ENCODE measurements around the gene KLHL6. TPM values are rescaled to one million over a fixed set of nuclear protein-coding genes. Genes with fewer than 3 reads are reported as not detected.
A peak's percentile ranks its signal among the peaks of the same experiment; 100 is the strongest.

The KLHL6 gene
- total RNA-seq, 2 donors from 2014 or later = 0.41 to 1.4 TPM

DNA sequence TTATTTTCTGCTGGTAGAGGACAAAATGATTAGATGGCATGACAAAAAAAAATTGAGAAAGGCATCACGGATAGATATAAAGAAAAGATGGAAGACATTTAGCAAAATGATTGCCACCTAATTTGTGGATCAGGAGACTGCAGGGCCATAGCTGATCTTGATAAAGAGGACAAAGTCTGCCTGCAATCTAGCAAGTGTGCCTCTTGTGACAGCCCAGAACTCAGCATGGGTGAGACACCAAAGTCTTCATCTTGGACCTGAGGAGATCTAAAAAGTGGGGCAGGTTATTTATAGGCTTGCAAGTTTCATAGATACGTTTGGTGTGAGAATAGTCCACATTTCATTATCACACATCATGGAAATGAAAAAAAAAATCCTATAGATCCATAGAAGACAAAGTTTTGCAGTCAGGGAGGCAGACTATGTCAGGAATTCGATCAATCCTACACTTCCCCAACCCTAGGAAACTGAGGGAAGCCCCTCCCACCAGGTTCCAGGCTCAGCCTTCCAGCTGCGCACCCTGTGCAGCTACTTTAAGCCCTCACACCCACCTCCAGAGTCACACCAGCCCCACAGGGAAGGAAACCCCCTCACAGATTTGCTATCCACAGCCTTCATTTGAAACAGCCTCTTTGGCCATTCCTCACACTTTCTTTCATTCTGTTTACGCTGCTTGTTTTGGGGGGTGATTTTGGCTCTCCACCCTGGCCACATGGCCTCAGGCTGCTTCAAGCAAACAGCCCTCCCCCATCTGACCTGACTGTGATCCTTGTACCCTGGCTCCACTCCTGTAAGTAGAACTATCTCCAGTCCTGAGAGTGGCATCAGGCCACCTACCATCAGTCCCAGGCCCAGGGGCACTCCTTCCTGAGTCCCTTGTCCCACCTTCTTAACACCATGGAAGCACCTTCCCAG is 28.1 kb upstream of the KLHL6 start:
- Histone ChIP-seq H3K4me1 (peaks cover 0 to 56% of the 10 kb centered on the region in 2 donors), H3K36me3 (no peaks in the 10 kb centered on the region), H3K4me3 (no peak overlapping the region), H3K27ac (peak overlapping the region; percentile 62 to 83), H3K9me3 (no peaks in the 10 kb centered on the region), H3K27me3 (no peaks in the 10 kb centered on the region)
- no peak for TF ChIP-seq CTCF (IDR thresholded peaks at IDR 0.05)
- no peak for DNase-seq (ENCODE audit: low spot score)

DNA sequence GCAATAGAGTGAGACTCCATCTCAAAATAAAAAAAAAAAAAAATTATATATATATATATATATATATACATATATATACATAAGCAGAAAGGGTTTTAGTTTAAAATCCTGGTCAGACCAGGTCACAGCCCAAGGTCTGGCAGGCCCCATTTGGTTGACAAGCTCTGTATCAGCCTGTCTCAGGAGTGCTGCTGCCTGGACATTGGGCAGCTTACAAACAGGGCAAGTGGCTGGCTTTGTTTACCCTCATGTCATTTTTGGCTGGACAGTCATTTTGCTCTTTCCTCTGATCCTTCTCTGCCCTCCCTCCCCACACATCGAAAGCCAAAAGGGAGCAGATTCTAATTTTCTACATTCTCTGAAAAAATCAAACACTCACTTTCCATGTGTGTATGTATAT is 26.7 kb upstream of the KLHL6 start:
- no peak overlapping the region for H3K4me3 ChIP-seq
- H3K9me3 ChIP-seq = no peaks in the 10 kb centered on the region
- H3K27ac ChIP-seq = no peak overlapping the region
- no peak for TF ChIP-seq CTCF (IDR thresholded peaks at IDR 0.05)
- no peaks in the 10 kb centered on the region for H3K36me3 ChIP-seq
- DNase-seq (ENCODE audit: low spot score) = no peak
- H3K27me3 ChIP-seq = no peaks in the 10 kb centered on the region
- H3K4me1 ChIP-seq = peaks cover 0 to 56% of the 10 kb centered on the region in 2 donors

- TF ChIP-seq CTCF (IDR thresholded peaks at IDR 0.05) = no peak
- no peaks in the 10 kb centered on the region for H3K27me3 ChIP-seq
These were observed 26.1 kb upstream of the KLHL6 start for GRCh38 chr3:183581496-183582155.

GRCh38 chr3:183579967-183580900 is 24.7 kb upstream of the KLHL6 start:
- Histone ChIP-seq H3K9me3 (no peaks in the 10 kb centered on the region), H3K4me1 (peaks cover 0 to 48% of the 10 kb centered on the region in 2 donors), H3K4me3 (peak overlapping the region in 1 of 2 donors; percentile 25), H3K27ac (peak overlapping the region in 1 of 2 donors; percentile 7), H3K36me3 (no peaks in the 10 kb centered on the region), H3K27me3 (no peaks in the 10 kb centered on the region)
- DNase-seq (ENCODE audit: low spot score) = peak; percentile 61
- TF ChIP-seq CTCF (IDR thresholded peaks at IDR 0.05) = no peak

More at GRCh38 chr3:183581496-183582155, 26.1 kb upstream of the KLHL6 start:
- no peak overlapping the region for H3K27ac ChIP-seq
- peaks cover 0 to 54% of the 10 kb centered on the region in 2 donors for H3K4me1 ChIP-seq
- no peak for DNase-seq (ENCODE audit: low spot score)
- no peak overlapping the region for H3K4me3 ChIP-seq
- H3K36me3 ChIP-seq = no peaks in the 10 kb centered on the region
- no peaks in the 10 kb centered on the region for H3K9me3 ChIP-seq

DNA sequence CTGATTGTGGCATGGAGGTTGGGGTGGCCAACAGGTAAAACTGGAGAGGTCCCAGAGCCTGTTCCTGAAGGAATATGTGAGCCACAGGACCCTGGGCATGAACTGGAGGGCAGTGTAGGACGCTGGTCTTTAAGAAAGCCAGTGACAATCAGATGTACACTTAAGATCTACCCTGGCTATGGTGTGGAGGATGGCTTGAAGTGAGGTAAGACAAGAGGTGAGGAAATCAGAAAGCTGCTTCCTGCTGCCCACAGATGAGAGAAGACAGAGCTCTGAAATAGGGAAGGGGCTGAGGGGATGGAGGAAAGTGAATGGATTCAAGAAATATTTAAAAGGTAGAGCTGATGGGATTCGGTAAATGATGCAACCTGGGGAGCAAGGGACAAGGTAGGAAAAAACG is 22.7 kb upstream of the KLHL6 start:
- Histone ChIP-seq H3K36me3 (no peaks in the 10 kb centered on the region), H3K27ac (no peak overlapping the region), H3K27me3 (no peaks in the 10 kb centered on the region), H3K4me1 (peaks cover 0 to 27% of the 10 kb centered on the region in 2 donors), H3K9me3 (no peaks in the 10 kb centered on the region), H3K4me3 (no peak overlapping the region)
- no peak for DNase-seq (ENCODE audit: low spot score)
- TF ChIP-seq CTCF (IDR thresholded peaks at IDR 0.05) = no peak
